Measurements from ENCODE around the gene UBE2O. TPM values are rescaled to one million over a fixed set of nuclear protein-coding genes. Genes with fewer than 3 reads are reported as not detected.

The UBE2O gene
- polyA plus RNA-seq, 1 of the 3 experiments (the other 2 are of a cell fraction): 25.4 TPM

- POLR2A ChIA-PET: no interaction called here
- H3K27ac ChIP-seq (ENCODE audit: low read depth in 2 of 2, low read length in 1 of 2): no peak overlapping the region
- H3K9ac ChIP-seq: no peak overlapping the region
- H3K9me2 ChIP-seq: no peaks in the 10 kb centered on the region
- H3K4me1 ChIP-seq (ENCODE audit: control insufficient read depth in 1 of 2, insufficient read depth in 2 of 2, low read depth in 1 of 2, low read length in 1 of 2): no peaks in the 10 kb centered on the region; a peak in 1 of 4 replicates
- no peaks in the 10 kb centered on the region for H3K27me3 ChIP-seq (ENCODE audit: insufficient read depth)
- WGBS (ENCODE audit: low lambda C conversion rate): 91% methylated on average over 30 of the region's 38 CpGs
- no peaks in the 10 kb centered on the region for H4K20me1 ChIP-seq (ENCODE audit: insufficient read depth)
- CTCF ChIA-PET: interaction anchor here (0.5 to 56.8 kb wide), 6 partner anchors 6 to 84 kb away, joined by 3 to 1687 read pairs (median 8); partner anchors contain the start of genes AANAT, RHBDF2 and UBE2O
- H2AFZ ChIP-seq (ENCODE audit: low read depth): no peak overlapping the region
- H3K36me3 ChIP-seq (replicated peaks in 1 of 2; ENCODE audit: control insufficient read depth in 1 of 2, insufficient read depth in 2 of 2, low read length in 1 of 2): peaks cover 0 to 25% of the 10 kb centered on the region in 2 experiments
- H3F3A ChIP-seq (replicated peaks; ENCODE audit: insufficient read depth): no peaks in the 10 kb centered on the region
- no peaks in the 10 kb centered on the region for H3K79me2 ChIP-seq (ENCODE audit: insufficient read depth)
- no peak for DNase-seq
- H3K4me2 ChIP-seq: no peak overlapping the region
- TF ChIP-seq CHD2 (IDR thresholded peaks at IDR 0.05; ENCODE audit: low read length, partially characterized antibody) (no peak), GABPA (IDR thresholded peaks at IDR 0.05; ENCODE audit: low read depth) (no peak), MEF2A (IDR thresholded peaks at IDR 0.05; ENCODE audit: borderline replicate concordance, low read depth) (no peak), EP300 (IDR thresholded peaks at IDR 0.05; ENCODE audit: borderline replicate concordance in 1 of 2, low read depth in 1 of 2, low read length in 1 of 2) (no peak), CTCF (IDR thresholded peaks at IDR 0.05) (no peak), MXI1 (IDR thresholded peaks at IDR 0.05; ENCODE audit: low read depth, low read length) (no peak), NRF1 (IDR thresholded peaks at IDR 0.05; ENCODE audit: low read depth, low read length) (no peak), REST (IDR thresholded peaks at IDR 0.05; ENCODE audit: low read depth, low read length) (no peak), POLR2AphosphoS5 (IDR thresholded peaks at IDR 0.05; ENCODE audit: low read depth, low read length) (no peak), YY1 (IDR thresholded peaks at IDR 0.05; ENCODE audit: low read depth) (no peak), USF2 (IDR thresholded peaks at IDR 0.05; ENCODE audit: borderline replicate concordance, low read depth, low read length) (no peak)
- no peaks in the 10 kb centered on the region for H3K9me3 ChIP-seq
- no peak overlapping the region for H3K4me3 ChIP-seq (ENCODE audit: low read depth in 2 of 2, low read length in 1 of 2)
These were observed 16.4 kb upstream of the UBE2O start for GRCh38 chr17:76469076-76469990.

Measured in SK-N-SH (cell line).